ENCODE results near the gene FAM24A. TPM values are rescaled to one million over a fixed set of nuclear protein-coding genes. Genes with fewer than 3 reads are reported as not detected.
"Not testable (repeated sequence)": the region's sequence is repeated elsewhere in the genome, so short reads cannot be mapped to it uniquely, and the experiment has no call there.

Gene FAM24A
- polyA plus RNA-seq (2013): not detected

GRCh38 chr10:122910310-122910709 lies at the start of gene FAM24A:
Gene FAM24A (plus strand): TSS chr10:122910610. CDS start chr10:122911635, 1,025 bp downstream.
- WGBS (ENCODE audit: insufficient coverage): 86% methylated on average over 1 of the region's 1 CpG
- Histone ChIP-seq H3K4me1 (ENCODE audit: control extremely low read depth in 1 of 4, control insufficient read depth in 4 of 4, insufficient read depth in 4 of 4, low read length in 3 of 4) (no peaks in the 10 kb centered on the region), H3K9me3 (ENCODE audit: control extremely low read depth in 1 of 5, control insufficient read depth in 4 of 5, insufficient read depth in 2 of 5, low read depth in 1 of 5, low read length in 4 of 5) (no peaks in the 10 kb centered on the region), H3K36me3 (ENCODE audit: control insufficient read depth in 4 of 4, insufficient read depth in 4 of 4, low read length in 3 of 4) (no peaks in the 10 kb centered on the region), H3K27me3 (replicated peaks in 2 of 5; ENCODE audit: control insufficient read depth in 4 of 5, insufficient read depth in 5 of 5, low read length in 4 of 5) (peaks cover 0 to 2% (median 0%) of the 10 kb centered on the region in 5 experiments), H3K27ac (ENCODE audit: insufficient read depth in 1 of 2, low read depth in 1 of 2, low read length in 2 of 2, poor library complexity in 1 of 2, severe bottlenecking in 2 of 2) (no peak within 1 kb of the TSS), H3K4me3 (ENCODE audit: control insufficient read depth in 1 of 7, extremely low read depth in 1 of 7, insufficient read depth in 4 of 7, low read depth in 2 of 7, low read length in 6 of 7) (no peak within 1 kb of the TSS)
- DNase-seq: no peak
- ChIA-PET CTCF (no interaction called here), POLR2A (no interaction called here)

GRCh38 chr10:122861711-122862161 lies 48.7 kb upstream of the FAM24A start:
- H3K9me3 ChIP-seq (ENCODE audit: control extremely low read depth in 1 of 5, control insufficient read depth in 4 of 5, insufficient read depth in 2 of 5, low read depth in 1 of 5, low read length in 4 of 5): peaks cover 0 to 2% (median 0%) of the 10 kb centered on the region in 5 experiments
- CTCF ChIA-PET: no interaction called here
- no peaks in the 10 kb centered on the region for H3K4me1 ChIP-seq (ENCODE audit: control extremely low read depth in 1 of 4, control insufficient read depth in 4 of 4, insufficient read depth in 4 of 4, low read length in 3 of 4)
- H3K4me3 ChIP-seq (ENCODE audit: control insufficient read depth in 1 of 7, extremely low read depth in 1 of 7, insufficient read depth in 4 of 7, low read depth in 2 of 7, low read length in 6 of 7): no peak overlapping the region
- POLR2A ChIA-PET: no interaction called here
- no peak overlapping the region for H3K27ac ChIP-seq (ENCODE audit: insufficient read depth in 1 of 2, low read depth in 1 of 2, low read length in 2 of 2, poor library complexity in 1 of 2, severe bottlenecking in 2 of 2)
- DNase-seq: no peak
- peaks cover 0 to 4% (median 2%) of the 10 kb centered on the region in 4 experiments for H3K36me3 ChIP-seq (ENCODE audit: control insufficient read depth in 4 of 4, insufficient read depth in 4 of 4, low read length in 3 of 4)
- WGBS (ENCODE audit: insufficient coverage): 100% methylated on average over 1 of the region's 1 CpG
- H3K27me3 ChIP-seq (replicated peaks in 2 of 5; ENCODE audit: control insufficient read depth in 4 of 5, insufficient read depth in 5 of 5, low read length in 4 of 5): no peaks in the 10 kb centered on the region

GRCh38 chr10:122863216-122864193 lies 46.9 kb upstream of the FAM24A start:
- Histone ChIP-seq H3K4me1 (ENCODE audit: control extremely low read depth in 1 of 4, control insufficient read depth in 4 of 4, insufficient read depth in 4 of 4, low read length in 3 of 4) (no peaks in the 10 kb centered on the region), H3K9me3 (ENCODE audit: control extremely low read depth in 1 of 5, control insufficient read depth in 4 of 5, insufficient read depth in 2 of 5, low read depth in 1 of 5, low read length in 4 of 5) (peaks cover 0 to 6% (median 4%) of the 10 kb centered on the region in 5 experiments), H3K4me3 (ENCODE audit: control insufficient read depth in 1 of 7, extremely low read depth in 1 of 7, insufficient read depth in 4 of 7, low read depth in 2 of 7, low read length in 6 of 7) (no peak overlapping the region), H3K36me3 (ENCODE audit: control insufficient read depth in 4 of 4, insufficient read depth in 4 of 4, low read length in 3 of 4) (peaks cover 0 to 4% (median 1%) of the 10 kb centered on the region in 4 experiments), H3K27ac (ENCODE audit: insufficient read depth in 1 of 2, low read depth in 1 of 2, low read length in 2 of 2, poor library complexity in 1 of 2, severe bottlenecking in 2 of 2) (no peak overlapping the region), H3K27me3 (replicated peaks in 2 of 5; ENCODE audit: control insufficient read depth in 4 of 5, insufficient read depth in 5 of 5, low read length in 4 of 5) (no peaks in the 10 kb centered on the region)
- DNase-seq: no peak
- CTCF ChIA-PET: interaction anchor here (0.7 to 1.0 kb wide), 3 partner anchors 10 to 24 kb away, joined by 3 read pairs; no protein-coding TSS in a partner anchor
- POLR2A ChIA-PET: no interaction called here
- WGBS (ENCODE audit: insufficient coverage): 89% methylated on average over 1 of the region's 2 CpGs

GRCh38 chr10:122864194-122864592 lies 46.2 kb upstream of the FAM24A start:
- H3K9me3 ChIP-seq (ENCODE audit: control extremely low read depth in 1 of 5, control insufficient read depth in 4 of 5, insufficient read depth in 2 of 5, low read depth in 1 of 5, low read length in 4 of 5): peaks cover 0 to 6% (median 4%) of the 10 kb centered on the region in 5 experiments
- DNase-seq: no peak
- no peaks in the 10 kb centered on the region for H3K36me3 ChIP-seq (ENCODE audit: control insufficient read depth in 4 of 4, insufficient read depth in 4 of 4, low read length in 3 of 4)
- ChIA-PET POLR2A (no interaction called here), CTCF (interaction anchor here (1.0 to 1.1 kb wide), 2 partner anchors 9 kb away, joined by 3 read pairs; no protein-coding TSS in a partner anchor)
- H3K27me3 ChIP-seq (replicated peaks in 2 of 5; ENCODE audit: control insufficient read depth in 4 of 5, insufficient read depth in 5 of 5, low read length in 4 of 5): no peaks in the 10 kb centered on the region
- no peak overlapping the region for H3K27ac ChIP-seq (ENCODE audit: insufficient read depth in 1 of 2, low read depth in 1 of 2, low read length in 2 of 2, poor library complexity in 1 of 2, severe bottlenecking in 2 of 2)
- H3K4me1 ChIP-seq (ENCODE audit: control extremely low read depth in 1 of 4, control insufficient read depth in 4 of 4, insufficient read depth in 4 of 4, low read length in 3 of 4): no peaks in the 10 kb centered on the region
- H3K4me3 ChIP-seq (ENCODE audit: control insufficient read depth in 1 of 7, extremely low read depth in 1 of 7, insufficient read depth in 4 of 7, low read depth in 2 of 7, low read length in 6 of 7): no peak overlapping the region
- no CpG with 5 or more reads among the region's 2 CpGs for WGBS (ENCODE audit: insufficient coverage)

GRCh38 chr10:122864901-122865300 lies 45.5 kb upstream of the FAM24A start:
- no peaks in the 10 kb centered on the region for H3K4me1 ChIP-seq (ENCODE audit: control extremely low read depth in 1 of 4, control insufficient read depth in 4 of 4, insufficient read depth in 4 of 4, low read length in 3 of 4)
- H3K27ac ChIP-seq (ENCODE audit: insufficient read depth in 1 of 2, low read depth in 1 of 2, low read length in 2 of 2, poor library complexity in 1 of 2, severe bottlenecking in 2 of 2): no peak overlapping the region
- no peaks in the 10 kb centered on the region for H3K27me3 ChIP-seq (replicated peaks in 2 of 5; ENCODE audit: control insufficient read depth in 4 of 5, insufficient read depth in 5 of 5, low read length in 4 of 5)
- H3K9me3 ChIP-seq (ENCODE audit: control extremely low read depth in 1 of 5, control insufficient read depth in 4 of 5, insufficient read depth in 2 of 5, low read depth in 1 of 5, low read length in 4 of 5): peaks cover 0 to 6% (median 4%) of the 10 kb centered on the region in 5 experiments
- no peaks in the 10 kb centered on the region for H3K36me3 ChIP-seq (ENCODE audit: control insufficient read depth in 4 of 4, insufficient read depth in 4 of 4, low read length in 3 of 4)
- CTCF ChIA-PET: interaction anchor here (1.1 kb wide), 1 partner anchor 10 kb away, joined by 3 read pairs; no protein-coding TSS in a partner anchor
- no CpG with 5 or more reads among the region's 1 CpG for WGBS (ENCODE audit: insufficient coverage)
- H3K4me3 ChIP-seq (ENCODE audit: control insufficient read depth in 1 of 7, extremely low read depth in 1 of 7, insufficient read depth in 4 of 7, low read depth in 2 of 7, low read length in 6 of 7): no peak overlapping the region
- POLR2A ChIA-PET: no interaction called here
- DNase-seq: no peak

GRCh38 chr10:122866757-122867482 lies 43.5 kb upstream of the FAM24A start:
- H3K4me3 ChIP-seq (ENCODE audit: control insufficient read depth in 1 of 7, extremely low read depth in 1 of 7, insufficient read depth in 4 of 7, low read depth in 2 of 7, low read length in 6 of 7); POLR2A ChIA-PET; H3K4me1 ChIP-seq (ENCODE audit: control extremely low read depth in 1 of 4, control insufficient read depth in 4 of 4, insufficient read depth in 4 of 4, low read length in 3 of 4); H3K36me3 ChIP-seq (ENCODE audit: control insufficient read depth in 4 of 4, insufficient read depth in 4 of 4, low read length in 3 of 4); DNase-seq; H3K9me3 ChIP-seq (ENCODE audit: control extremely low read depth in 1 of 5, control insufficient read depth in 4 of 5, insufficient read depth in 2 of 5, low read depth in 1 of 5, low read length in 4 of 5); CTCF ChIA-PET; H3K27ac ChIP-seq (ENCODE audit: insufficient read depth in 1 of 2, low read depth in 1 of 2, low read length in 2 of 2, poor library complexity in 1 of 2, severe bottlenecking in 2 of 2); H3K27me3 ChIP-seq (replicated peaks in 2 of 5; ENCODE audit: control insufficient read depth in 4 of 5, insufficient read depth in 5 of 5, low read length in 4 of 5): not testable (repeated sequence)
- WGBS (ENCODE audit: insufficient coverage): 86% methylated on average over 1 of the region's 3 CpGs
